GM18858 (cell line): ENCODE results near the gene ERLEC1.
"Not testable (repeated sequence)": the region's sequence is repeated elsewhere in the genome, so short reads cannot be mapped to it uniquely, and the experiment has no call there.

Experiments used
- ATAC-seq: cut with Tn5 transposase; IDR thresholded peaks from one replicate; pipeline ENCODE4 v1.9.1; 2021; ENCODE audit not compliant: unreplicated experiment

ERLEC1 gene, protein sequence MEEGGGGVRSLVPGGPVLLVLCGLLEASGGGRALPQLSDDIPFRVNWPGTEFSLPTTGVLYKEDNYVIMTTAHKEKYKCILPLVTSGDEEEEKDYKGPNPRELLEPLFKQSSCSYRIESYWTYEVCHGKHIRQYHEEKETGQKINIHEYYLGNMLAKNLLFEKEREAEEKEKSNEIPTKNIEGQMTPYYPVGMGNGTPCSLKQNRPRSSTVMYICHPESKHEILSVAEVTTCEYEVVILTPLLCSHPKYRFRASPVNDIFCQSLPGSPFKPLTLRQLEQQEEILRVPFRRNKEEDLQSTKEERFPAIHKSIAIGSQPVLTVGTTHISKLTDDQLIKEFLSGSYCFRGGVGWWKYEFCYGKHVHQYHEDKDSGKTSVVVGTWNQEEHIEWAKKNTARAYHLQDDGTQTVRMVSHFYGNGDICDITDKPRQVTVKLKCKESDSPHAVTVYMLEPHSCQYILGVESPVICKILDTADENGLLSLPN

GRCh38 chr2:53786705-53787613, at the start of gene ERLEC1, which contains the start of gene ASB3:
Gene ERLEC1 (plus strand): TSS chr2:53787044. CDS start chr2:53787211, 167 bp downstream.
Gene ASB3 (minus strand): TSS chr2:53786953. CDS start chr2:53765572, 21,381 bp downstream.
- peak; percentile 94 for ATAC-seq

GRCh38 chr2:53737091-53737490, 49.8 kb upstream of the ERLEC1 start:
- no peak for ATAC-seq

DNA sequence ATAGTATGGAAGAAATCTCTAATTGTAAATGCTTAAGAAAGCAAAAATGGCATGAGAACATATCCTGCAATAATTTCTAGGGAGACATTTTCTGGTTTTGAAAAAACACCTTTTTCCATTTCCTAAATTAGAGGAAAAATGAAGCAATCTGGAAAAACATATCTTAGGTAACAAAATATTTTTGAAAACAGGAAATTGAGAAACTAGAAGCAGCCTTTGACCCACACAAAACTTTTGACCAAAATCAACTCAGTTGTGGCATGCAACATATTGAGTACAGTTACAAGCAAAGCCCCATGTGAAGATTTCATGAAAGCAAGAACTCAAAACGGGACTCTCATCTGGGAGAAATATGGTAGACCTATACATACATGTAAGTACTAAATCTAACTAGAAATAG, 47.8 kb upstream of the ERLEC1 start:
- ATAC-seq = no peak

DNA sequence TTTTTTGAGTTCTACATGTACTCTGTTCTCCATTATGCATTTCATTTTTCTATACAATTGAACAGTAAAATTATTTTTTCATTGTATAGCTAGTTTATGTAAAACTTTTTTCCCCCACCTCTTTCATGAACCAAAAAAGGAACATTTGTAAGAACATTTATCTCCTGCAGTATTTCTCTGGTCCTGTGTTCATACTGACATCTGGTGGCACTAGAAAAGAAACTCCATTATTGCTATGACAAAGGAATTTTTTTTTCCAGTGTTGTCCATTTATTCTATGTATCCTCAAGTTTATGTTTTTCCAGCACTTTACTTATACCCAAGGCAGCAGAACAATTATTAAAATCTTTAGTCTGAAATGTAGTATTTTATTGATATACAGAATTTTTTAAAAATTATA, 46.7 kb upstream of the ERLEC1 start:
- ATAC-seq = no peak

GRCh38 chr2:53744395-53745065, 42.3 kb upstream of the ERLEC1 start:
- ATAC-seq = no peak

- peak; percentile 22 for ATAC-seq
Measured at GRCh38 chr2:53750041-53750768, 36.6 kb upstream of the ERLEC1 start.

GRCh38 chr2:53751728-53752127, 35.1 kb upstream of the ERLEC1 start:
- peak; percentile 96 for ATAC-seq

GRCh38 chr2:53752385-53752784, 34.5 kb upstream of the ERLEC1 start:
- ATAC-seq = no peak

DNA sequence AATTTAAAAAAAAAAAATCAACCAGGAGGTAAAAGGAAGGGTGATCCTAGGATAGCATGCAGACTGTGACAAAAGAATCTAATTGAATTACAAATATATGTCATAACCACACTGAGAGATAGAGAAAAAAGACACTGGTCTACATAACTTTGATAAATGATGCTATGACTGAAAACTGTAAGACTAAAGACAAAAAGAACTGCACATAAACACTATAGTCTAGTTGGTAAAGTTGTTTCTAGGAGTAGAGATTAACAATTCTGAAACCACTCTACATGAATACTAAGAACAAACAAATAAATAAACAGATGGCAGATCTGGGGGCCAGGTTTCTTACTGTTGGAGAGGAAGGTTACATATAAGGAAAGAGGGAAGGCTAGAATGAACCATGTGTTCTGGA, 33.8 kb upstream of the ERLEC1 start:
- no peak for ATAC-seq

- ATAC-seq = no peak
Measured at GRCh38 chr2:53755121-53755520, 31.7 kb upstream of the ERLEC1 start.

GRCh38 chr2:53756644-53757043, 30.2 kb upstream of the ERLEC1 start:
- ATAC-seq = no peak

- not testable (repeated sequence) for ATAC-seq
Measured at GRCh38 chr2:53757206-53757605, 29.6 kb upstream of the ERLEC1 start.

- no peak for ATAC-seq
Measured at GRCh38 chr2:53765767-53766166, 21.1 kb upstream of the ERLEC1 start.

- peak; percentile 81 for ATAC-seq
Measured at GRCh38 chr2:53767405-53768241, 19.2 kb upstream of the ERLEC1 start, which contains the start of gene CHAC2. Gene CHAC2 (plus strand): TSS chr2:53767804. CDS start chr2:53767887, 83 bp downstream.

DNA sequence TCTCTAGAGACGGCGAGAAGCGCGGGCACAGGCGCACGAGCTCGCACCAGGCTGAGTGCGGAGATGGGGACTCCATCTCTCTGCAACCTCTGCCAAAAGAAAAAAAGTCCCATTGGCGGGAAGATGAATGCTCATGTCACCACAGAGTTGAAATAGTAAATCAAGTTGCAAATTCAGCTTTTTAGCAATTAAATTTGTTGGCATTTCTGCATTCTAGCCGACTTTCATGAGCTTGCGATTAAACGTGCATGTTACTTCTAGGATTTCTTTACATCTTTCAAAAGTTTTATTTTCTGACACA, 18.7 kb upstream of the ERLEC1 start:
- ATAC-seq = peak; percentile 28

DNA sequence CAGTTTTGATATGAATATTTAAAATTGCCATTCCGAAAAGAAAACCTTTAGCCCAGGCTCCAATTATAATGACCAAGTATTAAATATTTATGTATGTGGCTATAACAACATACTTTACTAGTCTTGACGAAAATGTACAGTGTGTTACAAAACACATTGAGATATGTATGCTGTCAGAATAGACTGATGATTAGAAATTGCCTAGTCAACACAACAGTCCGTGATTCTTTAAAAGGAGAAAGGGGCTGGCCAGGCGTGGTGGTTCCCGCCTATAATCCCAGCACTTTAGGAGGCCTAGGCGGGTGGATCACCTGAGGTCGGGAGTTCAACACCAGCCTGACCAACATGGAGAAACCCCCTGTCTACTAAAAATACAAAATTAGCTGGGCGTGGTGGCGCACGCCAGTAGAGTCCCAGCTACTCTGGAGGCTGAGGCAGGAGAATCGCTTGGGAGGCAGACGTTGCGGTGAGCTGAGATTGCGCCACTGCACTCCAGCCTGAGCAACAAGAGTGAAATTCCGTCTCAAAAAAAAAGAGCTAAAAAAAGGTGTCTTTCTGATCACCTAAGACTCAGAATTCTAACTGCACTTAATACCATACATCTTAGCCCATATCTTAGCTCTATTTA, 17.4 kb upstream of the ERLEC1 start:
- ATAC-seq = no peak

DNA sequence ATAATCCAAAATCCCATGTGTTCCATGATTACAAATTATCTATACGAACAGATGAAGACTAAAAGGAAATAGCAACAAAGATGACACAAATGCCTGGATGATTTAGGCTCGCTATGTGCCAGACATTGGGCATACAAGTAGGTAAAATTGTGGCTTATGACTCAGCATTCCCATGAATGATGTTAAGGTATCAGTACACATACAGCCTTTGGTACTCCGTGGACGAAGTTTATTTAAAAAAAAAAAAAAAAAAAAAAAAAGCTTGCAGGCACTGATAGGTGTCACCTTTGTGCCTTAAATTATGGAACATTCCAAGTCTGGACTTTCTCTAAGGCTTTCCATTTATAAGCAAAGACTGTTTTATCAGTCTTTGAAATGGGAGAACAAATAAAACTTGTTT, 16.6 kb upstream of the ERLEC1 start:
- no peak for ATAC-seq

- ATAC-seq = no peak
Measured at GRCh38 chr2:53777134-53777533, 9.7 kb upstream of the ERLEC1 start.

GRCh38 chr2:53778536-53779162, 8.2 kb upstream of the ERLEC1 start:
- no peak for ATAC-seq
